HCT116 (cell line): ENCODE data around the gene TMEM11. TPM values are rescaled to one million over a fixed set of nuclear protein-coding genes. Genes with fewer than 3 reads are reported as not detected.

ENCODE experiments used
- ATAC-seq: fragments of 200-7000 bp; cut with Tn5 transposase; 2 replicates; pipeline ENCODE4 v1.9.1; 2020; ENCODE audit warnings: mild to moderate bottlenecking, moderate library complexity
- BruUV-seq: library from RNA; stranded (reverse); fragments of 400-500 nt; replicated peaks from 2 replicates; lab custom pipeline; 2021; lab: Mats Ljungman, UMichigan
- CTCF ChIA-PET: fragments of 300-600 bp; sonication (Branson Sonifier 250); formaldehyde crosslinking; loops from one replicate; lab custom pipeline; 2021; ENCODE audit warnings: antibody characterized with exemption; lab: Charles Lee
- POLR2A ChIA-PET: fragments of 300-600, 350-600 bp; sonication (Branson Sonifier 250); formaldehyde crosslinking; loops from one replicate; lab custom pipeline; 2021; ENCODE audit warnings: antibody characterized with exemption; lab: Charles Lee
- RAD21 ChIA-PET, 2 experiments: fragments of 300-600 bp; sonication (Branson Sonifier 250); formaldehyde crosslinking; loops; one replicate each; lab custom pipeline; 2023; ENCODE audit warnings: low total read pairs in 2 of 2; ENCODE audit not compliant: uncharacterized antibody in 2 of 2, unreplicated experiment in 2 of 2, low non-redundant PET in 1 of 2; lab: Charles Lee
- DNase-seq: peaks from one replicate; pipeline ENCODE4 v3.0.0-alpha.2; 2010; ENCODE audit warnings: low read depth, low spot score
- H2AFZ ChIP-seq: fragments of 200-600 bp; shearing (Covaris generic), sonication (generic); 2 replicates; pipeline ENCODE4 v1.6.1; 2017; ENCODE audit warnings: low read depth, mixed run types, mixed read lengths, antibody characterized with exemption, low read length; ENCODE audit not compliant: poor library complexity, severe bottlenecking
- H3K27ac ChIP-seq: 2 replicates; pipeline ENCODE4 v1.5.1; 2012; ENCODE audit warnings: low read depth, low read length
- H3K27me3 ChIP-seq: fragments of 200-600 bp; sonication (generic); 2 replicates; pipeline ENCODE4 v1.6.1; 2016; ENCODE audit warnings: mixed run types, low read length, mixed read lengths; ENCODE audit not compliant: insufficient read depth
- H3K36me3 ChIP-seq, 2 experiments: fragments of 200-500 bp in 1 of 2; fragments of 200-600 bp in 1 of 2; sonication (Bioruptor generic) in 1 of 2; sonication (generic) in 1 of 2; 2 replicates each; pipeline versions ENCODE4 v1.5.1 to v1.6.1; 2014 to 2016; ENCODE audit warnings: low read length in 2 of 2, inconsistent platforms in 1 of 2, mixed read lengths in 1 of 2, mixed run types in 1 of 2; ENCODE audit not compliant: insufficient read depth in 2 of 2, control insufficient read depth in 1 of 2
- H3K4me1 ChIP-seq, 2 experiments: fragments of 200-600 bp in 1 of 2; sonication (generic) in 1 of 2; 2 replicates each; pipeline versions ENCODE4 v1.5.1 to v1.6.1; 2012 to 2017; ENCODE audit warnings: low read length in 2 of 2, inconsistent platforms in 1 of 2, mild to moderate bottlenecking in 1 of 2, mixed read lengths in 1 of 2, mixed run types in 1 of 2, moderate library complexity in 1 of 2; ENCODE audit not compliant: insufficient read depth in 2 of 2, control insufficient read depth in 1 of 2
- H3K4me2 ChIP-seq: fragments of 200-600 bp; sonication (generic); 2 replicates; pipeline ENCODE4 v1.6.1; 2017; ENCODE audit warnings: mixed run types, low read length, mixed read lengths
- H3K4me3 ChIP-seq, 2 experiments: fragments of 200-600 bp in 1 of 2; sonication (generic) in 1 of 2; replicated peaks in 1 of 2; 2 replicates each; pipeline ENCODE4 v1.5.1; 2011 to 2016; ENCODE audit warnings: low read length in 2 of 2, control low read depth in 1 of 2, low read depth in 1 of 2, mild to moderate bottlenecking in 1 of 2, mixed read lengths in 1 of 2, mixed run types in 1 of 2
- H3K79me2 ChIP-seq: fragments of 200-600 bp; sonication (generic); 2 replicates; pipeline ENCODE4 v1.6.1; 2017; ENCODE audit warnings: mild to moderate bottlenecking, mixed run types, low read length, moderate library complexity, mixed read lengths; ENCODE audit not compliant: insufficient read depth
- H3K9ac ChIP-seq: fragments of 200-600 bp; sonication (generic); 2 replicates; pipeline ENCODE4 v1.6.1; 2016; ENCODE audit warnings: low read length, mixed read lengths
- H3K9me2 ChIP-seq: fragments of 200-600 bp; sonication (generic), shearing (Covaris generic); 2 replicates; pipeline ENCODE4 v1.6.1; 2017; ENCODE audit warnings: mixed run types, mild to moderate bottlenecking, moderate library complexity; ENCODE audit not compliant: insufficient read depth
- H3K9me3 ChIP-seq, 2 experiments: fragments of 200-500 bp in 1 of 2; fragments of 200-600 bp in 1 of 2; sonication (Bioruptor generic) in 1 of 2; sonication (generic) in 1 of 2; 2 replicates each; pipeline ENCODE4 v1.6.1; 2014 to 2017; ENCODE audit warnings: low read length in 2 of 2, mixed read lengths in 2 of 2, inconsistent platforms in 1 of 2, low read depth in 1 of 2, mild to moderate bottlenecking in 1 of 2, mixed run types in 1 of 2, moderate library complexity in 1 of 2; ENCODE audit not compliant: control insufficient read depth in 1 of 2, insufficient read depth in 1 of 2
- H4K20me1 ChIP-seq: fragments of 200-600 bp; sonication (generic), shearing (Covaris generic); 2 replicates; pipeline ENCODE4 v1.6.1; 2017; ENCODE audit warnings: mixed run types, mild to moderate bottlenecking, moderate library complexity; ENCODE audit not compliant: insufficient read depth
- CEBPB ChIP-seq: IDR thresholded peaks from 2 replicates; pipeline ENCODE4 v1.6.1; 2012; ENCODE audit warnings: low read depth
- EZH2phosphoT487 ChIP-seq: fragments of 200-600 bp; IDR thresholded peaks from 2 replicates; pipeline ENCODE4 v1.6.1; 2018; ENCODE audit warnings: antibody characterized with exemption, borderline replicate concordance
- MAX ChIP-seq: IDR thresholded peaks from 2 replicates; pipeline ENCODE4 v1.6.1; 2012
- POLR2A ChIP-seq: IDR thresholded peaks from 2 replicates; pipeline ENCODE4 v1.7.0; 2011; ENCODE audit warnings: borderline replicate concordance; ENCODE audit not compliant: insufficient read depth, insufficient read length; ENCODE audit errors: extremely low read depth
- RAD21 ChIP-seq: IDR thresholded peaks from 2 replicates; pipeline ENCODE4 v1.6.1; 2012; ENCODE audit warnings: low read depth, mild to moderate bottlenecking
- SRF ChIP-seq: IDR thresholded peaks from 2 replicates; pipeline ENCODE4 v1.6.1; 2012; ENCODE audit warnings: low read depth
- TCF7L2 ChIP-seq: IDR thresholded peaks from 2 replicates; pipeline ENCODE4 v1.7.0; 2011; ENCODE audit warnings: borderline replicate concordance, inconsistent platforms; ENCODE audit not compliant: insufficient read depth, insufficient read length; ENCODE audit errors: extremely low read depth
- YY1 ChIP-seq: IDR thresholded peaks from 2 replicates; pipeline ENCODE4 v1.6.1; 2011; ENCODE audit warnings: low read length, low read depth, moderate library complexity, mild to moderate bottlenecking; ENCODE audit not compliant: insufficient replicate concordance; ENCODE audit errors: extremely low read depth
- ZNF274 ChIP-seq: fragments of 200-500 bp; sonication (Bioruptor generic); IDR thresholded peaks from 2 replicates; pipeline ENCODE4 v1.6.1; 2014; ENCODE audit warnings: mild to moderate bottlenecking, low read depth, low read length, inconsistent platforms
- intact Hi-C: fragments of 100-400 bp; cut with micrococcal nuclease; formaldehyde crosslinking; loops from 2 replicates; pipeline ENCODE4 v1.10.0; 2022
- total RNA-seq: library from RNA; stranded (reverse); gene quantifications from one replicate; pipeline ENCODE4 v1.2.1, GENCODE V29; 2021; ENCODE audit not compliant: unreplicated experiment

TMEM11 gene
- total RNA-seq, 1 experiment from 2014 or later: 31.0 TPM

- no peak for TF ChIP-seq YY1
These were observed 42.5 kb downstream of the TMEM11 start (continued) for GRCh38 chr17:21171309-21171922.

GRCh38 chr17:21170809-21171208 lies 43.2 kb downstream of the TMEM11 start:
- Histone ChIP-seq H3K4me1 (no peaks in the 10 kb centered on the region), H3K9me2 (no peaks in the 10 kb centered on the region), H3K9ac (no peak overlapping the region), H3K27me3 (no peaks in the 10 kb centered on the region), H3K27ac (no peak overlapping the region), H2AFZ (no peak overlapping the region), H3K9me3 (no peaks in the 10 kb centered on the region), H3K4me2 (no peak overlapping the region), H3K4me3 (no peak overlapping the region), H3K79me2 (peaks cover 4% of the 10 kb centered on the region; the same call in 1 of the 2 replicates), H3K36me3 (no peaks in the 10 kb centered on the region), H4K20me1 (no peaks in the 10 kb centered on the region)
- ATAC-seq (no peak), DNase-seq (no peak)
- no TSS peak for BruUV-seq
- ChIA-PET CTCF (interaction anchor here (1.0 kb wide), 1 partner anchor 24 kb away, joined by 3 read pairs; no protein-coding TSS in a partner anchor), POLR2A (no interaction called here), RAD21 (no interaction called here)
- TF ChIP-seq CEBPB (no peak), RAD21 (no peak), SRF (no peak), EZH2phosphoT487 (no peak), MAX (no peak), TCF7L2 (no peak), ZNF274 (no peak), POLR2A (no peak)
- intact Hi-C loops: no loop called here
